Thymus (tissue), 11 donors: Measurements from ENCODE around the gene RCBTB2. TPM values are rescaled to one million over a fixed set of nuclear protein-coding genes. Genes with fewer than 3 reads are reported as not detected.

Experiments used
- DNase-seq, 9 donors: peaks; one replicate each; pipeline ENCODE4 v3.0.0-alpha.2; 2013; ENCODE audit warnings: low spot score in 9 of 9, low read depth in 6 of 9, missing footprints in 1 of 9
- H3K27ac ChIP-seq, 2 donors: one replicate each; pipeline ENCODE4 v1.5.1; 2013; ENCODE audit warnings: control low read depth in 1 of 2, low read depth in 1 of 2, low read length in 1 of 2, mild to moderate bottlenecking in 1 of 2, moderate library complexity in 1 of 2
- H3K27me3 ChIP-seq, 2 donors: one replicate each; pipeline ENCODE4 v1.5.1; 2013; ENCODE audit warnings: low read length in 1 of 2; ENCODE audit not compliant: control insufficient read depth in 2 of 2, insufficient read depth in 1 of 2
- H3K36me3 ChIP-seq, 2 donors: one replicate each; pipeline ENCODE4 v1.5.1; 2013; ENCODE audit warnings: low read length in 1 of 2, mild to moderate bottlenecking in 1 of 2, moderate library complexity in 1 of 2; ENCODE audit not compliant: control insufficient read depth in 2 of 2, insufficient read depth in 2 of 2
- H3K4me1 ChIP-seq, 2 donors: one replicate each; pipeline ENCODE4 v1.5.1; 2013; ENCODE audit warnings: low read length in 2 of 2; ENCODE audit not compliant: control insufficient read depth in 2 of 2, insufficient read depth in 2 of 2
- H3K4me3 ChIP-seq, 2 donors: one replicate each; pipeline ENCODE4 v1.5.1; 2013; ENCODE audit warnings: low read length in 2 of 2, control low read depth in 1 of 2, mild to moderate bottlenecking in 1 of 2
- H3K9me3 ChIP-seq, 2 donors: one replicate each; pipeline ENCODE4 v1.5.1; 2013; ENCODE audit warnings: low read length in 1 of 2, mild to moderate bottlenecking in 1 of 2; ENCODE audit not compliant: control insufficient read depth in 2 of 2, insufficient read depth in 1 of 2
- WGBS: extraction: QIAGEN DNeasy Blood & Tissue Kit; methylation state at CpG from one replicate; pipeline ENCODE4 v1.1.7; 2013; 5-methylcytosine and 5-hydroxymethylcytosine counted together
- polyA plus RNA-seq: library from polyadenylated mRNA; stranded (reverse); fragments of 200-250 nt; gene quantifications from one replicate; pipeline ENCODE4 v1.2.3, GENCODE V29; 2013
- total RNA-seq: library from RNA; stranded (reverse); fragments of 120-200 nt; gene quantifications from one replicate; pipeline ENCODE4 v1.2.4, GENCODE V29; 2013
- donor health status: healthy.

Gene RCBTB2
- total and polyA plus RNA-seq, 2 donors = 16.7 to 34.8 TPM

- Histone ChIP-seq H3K27ac (no peak overlapping the region), H3K36me3 (no peaks in the 10 kb centered on the region), H3K4me1 (peaks cover 7 to 20% of the 10 kb centered on the region in 2 donors), H3K9me3 (no peaks in the 10 kb centered on the region), H3K4me3 (no peak overlapping the region), H3K27me3 (no peaks in the 10 kb centered on the region)
- no peak for DNase-seq
- WGBS = 97% methylated on average over 2 of the region's 2 CpGs
Measured at GRCh38 chr13:48535766-48536165, 2.9 kb upstream of the RCBTB2 start.

GRCh38 chr13:48534911-48535501 lies 2.1 kb upstream of the RCBTB2 start:
- no peaks in the 10 kb centered on the region for H3K36me3 ChIP-seq
- no peaks in the 10 kb centered on the region for H3K9me3 ChIP-seq
- no peak overlapping the region for H3K4me3 ChIP-seq
- no peak for DNase-seq
- peaks cover 7 to 20% of the 10 kb centered on the region in 2 donors for H3K4me1 ChIP-seq
- 91% methylated on average over 5 of the region's 5 CpGs for WGBS
- no peak overlapping the region for H3K27ac ChIP-seq
- no peaks in the 10 kb centered on the region for H3K27me3 ChIP-seq

- Histone ChIP-seq H3K4me3 (no peak overlapping the region), H3K36me3 (no peaks in the 10 kb centered on the region), H3K27ac (peak overlapping the region in 1 of 2 donors; percentile 95), H3K4me1 (peaks cover 7 to 20% of the 10 kb centered on the region in 2 donors), H3K27me3 (no peaks in the 10 kb centered on the region), H3K9me3 (no peaks in the 10 kb centered on the region)
- WGBS = 84% methylated on average over 9 of the region's 9 CpGs
- DNase-seq = peak in 3 of 9 donors; percentile 10 to 50 (median 19)
Measured at GRCh38 chr13:48533961-48534600, 1.2 kb upstream of the RCBTB2 start.

GRCh38 chr13:48532256-48532505 lies 699 bp downstream of the RCBTB2 start:
- peaks cover 7 to 20% of the 10 kb centered on the region in 2 donors for H3K4me1 ChIP-seq
- no peaks in the 10 kb centered on the region for H3K36me3 ChIP-seq
- no peaks in the 10 kb centered on the region for H3K9me3 ChIP-seq
- 8% methylated on average over 16 of the region's 16 CpGs for WGBS
- no peaks in the 10 kb centered on the region for H3K27me3 ChIP-seq
- H3K4me3 ChIP-seq = peak overlapping the region; percentile 56 to 60
- DNase-seq = peak in 1 of 9 donors; percentile 50
- H3K27ac ChIP-seq = peak overlapping the region; percentile 95 to 97

GRCh38 chr13:48531416-48532255 lies 1.2 kb downstream of the RCBTB2 start:
- DNase-seq = peak in 3 of 9 donors; percentile 13 to 35 (median 25)
- Histone ChIP-seq H3K9me3 (no peaks in the 10 kb centered on the region), H3K4me1 (peaks cover 7 to 20% of the 10 kb centered on the region in 2 donors), H3K27ac (peak overlapping the region; percentile 95 to 97), H3K36me3 (no peaks in the 10 kb centered on the region), H3K4me3 (peak overlapping the region; percentile 56 to 60), H3K27me3 (no peaks in the 10 kb centered on the region)
- WGBS = 55% methylated on average over 19 of the region's 19 CpGs

GRCh38 chr13:48530833-48531232 lies 2.0 kb downstream of the RCBTB2 start:
- H3K36me3 ChIP-seq = no peaks in the 10 kb centered on the region
- no peak overlapping the region for H3K4me3 ChIP-seq
- no peaks in the 10 kb centered on the region for H3K9me3 ChIP-seq
- 88% methylated on average over 6 of the region's 6 CpGs for WGBS
- no peak for DNase-seq
- peaks cover 7 to 20% of the 10 kb centered on the region in 2 donors for H3K4me1 ChIP-seq
- H3K27me3 ChIP-seq = no peaks in the 10 kb centered on the region
- no peak overlapping the region for H3K27ac ChIP-seq

- H3K4me1 ChIP-seq = peaks cover 7 to 14% of the 10 kb centered on the region in 2 donors
- no peaks in the 10 kb centered on the region for H3K9me3 ChIP-seq
- H3K4me3 ChIP-seq = no peak overlapping the region
- H3K36me3 ChIP-seq = no peaks in the 10 kb centered on the region
- DNase-seq = no peak
- WGBS = 93% methylated on average over 3 of the region's 3 CpGs
- H3K27me3 ChIP-seq = no peaks in the 10 kb centered on the region
- H3K27ac ChIP-seq = no peak overlapping the region
Measured at GRCh38 chr13:48528720-48529119, 4.2 kb downstream of the RCBTB2 start.

GRCh38 chr13:48527955-48528354 lies 4.9 kb downstream of the RCBTB2 start:
- DNase-seq = no peak
- H3K9me3 ChIP-seq = no peaks in the 10 kb centered on the region
- no peak overlapping the region for H3K27ac ChIP-seq
- H3K4me1 ChIP-seq = peaks cover 5 to 8% of the 10 kb centered on the region in 2 donors
- 94% methylated on average over 2 of the region's 2 CpGs for WGBS
- no peaks in the 10 kb centered on the region for H3K27me3 ChIP-seq
- no peaks in the 10 kb centered on the region for H3K36me3 ChIP-seq
- no peak overlapping the region for H3K4me3 ChIP-seq

- Histone ChIP-seq H3K4me1 (peaks cover 0 to under 1% of the 10 kb centered on the region in 2 donors), H3K27me3 (no peaks in the 10 kb centered on the region), H3K4me3 (no peak overlapping the region), H3K27ac (no peak overlapping the region), H3K36me3 (no peaks in the 10 kb centered on the region), H3K9me3 (no peaks in the 10 kb centered on the region)
- no peak for DNase-seq
- WGBS = 93% methylated on average over 10 of the region's 10 CpGs
Measured at GRCh38 chr13:48526286-48526685, 6.6 kb downstream of the RCBTB2 start.
